ENCODE measurements around the gene CYTH1. TPM values are rescaled to one million over a fixed set of nuclear protein-coding genes. Genes with fewer than 3 reads are reported as not detected.

Gene CYTH1
- total and polyA plus RNA-seq, 10 of the 15 experiments (the other 5 are each of a cell fraction or from before 2014, with no cell fraction given) = 6.6 to 188 (median 145) TPM

- TF ChIP-seq ATF2 (IDR thresholded peaks at IDR 0.05; ENCODE audit: low read length) (peak; percentile 12; the same call in 1 of the 2 replicates), PAX8 (IDR thresholded peaks at IDR 0.05) (no peak), CREM (IDR thresholded peaks at IDR 0.05; ENCODE audit: low read depth) (no peak), ZNF592 (IDR thresholded peaks at IDR 0.05) (no peak), EGR1 (IDR thresholded peaks at IDR 0.05; ENCODE audit: borderline replicate concordance in 1 of 2, low read depth in 2 of 2, low read length in 2 of 2) (no peak), RBBP5 (conservative IDR thresholded peaks at IDR 0.05) (no peak), POLR2A (IDR thresholded peaks at IDR 0.05; ENCODE audit: low read depth, low read length) (no peak), MYC (IDR thresholded peaks at IDR 0.05; ENCODE audit: insufficient read depth, insufficient read length, insufficient replicate concordance, low read length, severe bottlenecking) (no peak), ZNF207 (IDR thresholded peaks at IDR 0.05; ENCODE audit: borderline replicate concordance) (no peak), RFX5 (IDR thresholded peaks at IDR 0.05; ENCODE audit: low read depth, low read length) (no peak), NFIC (IDR thresholded peaks at IDR 0.05; ENCODE audit: low read depth, low read length) (peak; percentile 54; the same call in 1 of the 2 replicates), GABPA (IDR thresholded peaks at IDR 0.05; ENCODE audit: low read depth) (no peak), ZNF687 (IDR thresholded peaks at IDR 0.05) (no peak), BCLAF1 (IDR thresholded peaks at IDR 0.05) (no peak)
These were observed 46.1 kb downstream of the CYTH1 start (continued) for GRCh38 chr17:78735832-78736525.

Measured in GM12878 (cell line).